Neural cell (in vitro differentiated cells): ENCODE measurements around the gene MAP1LC3B. TPM values are rescaled to one million over a fixed set of nuclear protein-coding genes. Genes with fewer than 3 reads are reported as not detected.

ENCODE experiments used
- H2AFZ ChIP-seq: fragments of 200-600, 300-800 bp; sonication (generic), shearing (Covaris generic); 2 replicates; pipeline ENCODE4 v1.6.0; 2014; ENCODE audit warnings: low read depth, mild to moderate bottlenecking, antibody characterized with exemption, low read length, moderate library complexity
- H3F3A ChIP-seq: fragments of 200-600 bp; shearing (Covaris generic); 2 replicates; pipeline ENCODE4 v1.6.1; 2016; ENCODE audit warnings: mild to moderate bottlenecking, moderate library complexity, mixed read lengths, antibody characterized with exemption, low read length; ENCODE audit not compliant: insufficient read depth, poor library complexity, severe bottlenecking
- H3K27ac ChIP-seq: fragments of 200-600, 300-800 bp; sonication (generic), shearing (Covaris generic); 2 replicates; pipeline ENCODE4 v1.5.1; 2014; ENCODE audit warnings: mild to moderate bottlenecking, low read length, moderate library complexity
- H3K27me3 ChIP-seq: fragments of 300-800, 200-600 bp; sonication (generic), shearing (Covaris generic); 2 replicates; pipeline ENCODE4 v1.6.0; 2014; ENCODE audit warnings: mild to moderate bottlenecking, low read depth, low read length, moderate library complexity; ENCODE audit not compliant: insufficient read depth
- H3K36me3 ChIP-seq: fragments of 300-800, 200-600 bp; sonication (generic), shearing (Covaris generic); 2 replicates; pipeline ENCODE4 v1.5.1; 2014; ENCODE audit warnings: mild to moderate bottlenecking, antibody characterized with exemption, low read length, moderate library complexity; ENCODE audit not compliant: insufficient read depth
- H3K4me2 ChIP-seq: fragments of 300-800, 200-600 bp; sonication (generic), shearing (Covaris generic); 2 replicates; pipeline ENCODE4 v1.6.0; 2014; ENCODE audit warnings: mild to moderate bottlenecking, low read length
- H3K4me3 ChIP-seq: fragments of 300-800, 200-600 bp; sonication (generic), shearing (Covaris generic); 2 replicates; pipeline ENCODE4 v1.5.1; 2014; ENCODE audit warnings: mild to moderate bottlenecking, low read length, moderate library complexity
- H3K79me2 ChIP-seq: fragments of 200-600 bp; shearing (Covaris generic); replicated peaks from 2 replicates; pipeline ENCODE4 v1.6.0; 2014; ENCODE audit warnings: mild to moderate bottlenecking, low read length, moderate library complexity; ENCODE audit not compliant: insufficient read depth
- H3K9ac ChIP-seq: fragments of 300-800, 200-600 bp; sonication (generic), shearing (Covaris generic); 2 replicates; pipeline ENCODE4 v1.6.1; 2016; ENCODE audit warnings: mild to moderate bottlenecking, low read length, mixed read lengths
- H3K9me2 ChIP-seq: fragments of 200-600 bp; shearing (Covaris generic); 2 replicates; pipeline ENCODE4 v1.6.1; 2016; ENCODE audit warnings: mild to moderate bottlenecking, low read length, mixed read lengths; ENCODE audit not compliant: insufficient read depth
- H3K9me3 ChIP-seq: fragments of 200-600, 300-800 bp; sonication (generic), shearing (Covaris generic); 2 replicates; pipeline ENCODE4 v1.6.1; 2016; ENCODE audit warnings: mild to moderate bottlenecking, mixed run types, low read length, moderate library complexity, mixed read lengths
- H4K20me1 ChIP-seq: fragments of 200-600 bp; shearing (Covaris generic); 2 replicates; pipeline ENCODE4 v1.6.1; 2016; ENCODE audit warnings: mild to moderate bottlenecking, mixed run types; ENCODE audit not compliant: insufficient read depth
- CTCF ChIP-seq: fragments of 450-650 bp; IDR thresholded peaks from 2 replicates; pipeline ENCODE4 v1.5.1; 2014; ENCODE audit warnings: antibody characterized with exemption, mild to moderate bottlenecking, moderate library complexity; ENCODE audit not compliant: poor library complexity, severe bottlenecking
- EP300 ChIP-seq: fragments of 450-650 bp; conservative IDR thresholded peaks from 2 replicates; pipeline ENCODE4 v1.6.1; 2014; ENCODE audit warnings: antibody characterized with exemption, mild to moderate bottlenecking, moderate library complexity; ENCODE audit not compliant: poor library complexity, severe bottlenecking
- EZH2 ChIP-seq: fragments of 200-600, 300-800 bp; shearing (Covaris generic), sonication (generic); IDR thresholded peaks from 2 replicates; pipeline ENCODE4 v1.6.1; 2014; ENCODE audit warnings: antibody characterized with exemption, low read length, borderline replicate concordance, mild to moderate bottlenecking; ENCODE audit not compliant: insufficient read depth, poor library complexity, severe bottlenecking
- MXI1 ChIP-seq: fragments of 450-650 bp; conservative IDR thresholded peaks from 2 replicates; pipeline ENCODE4 v1.6.1; 2014; ENCODE audit warnings: antibody characterized with exemption, mild to moderate bottlenecking; ENCODE audit not compliant: poor library complexity, severe bottlenecking
- POLR2AphosphoS5 ChIP-seq: IDR thresholded peaks from 2 replicates; pipeline ENCODE4 v1.6.1; 2012
- RAD21 ChIP-seq: fragments of 450-650 bp; conservative IDR thresholded peaks from 2 replicates; pipeline ENCODE4 v1.6.1; 2014; ENCODE audit warnings: antibody characterized with exemption, mild to moderate bottlenecking, moderate library complexity
- REST ChIP-seq: IDR thresholded peaks from 2 replicates; pipeline ENCODE4 v1.6.1; 2012; ENCODE audit warnings: borderline replicate concordance
- SMC3 ChIP-seq: fragments of 450-650 bp; conservative IDR thresholded peaks from 2 replicates; pipeline ENCODE4 v1.6.1; 2014; ENCODE audit warnings: antibody characterized with exemption, mild to moderate bottlenecking, moderate library complexity; ENCODE audit not compliant: poor library complexity
- TAF1 ChIP-seq: IDR thresholded peaks from 2 replicates; pipeline ENCODE4 v1.6.1; 2012; ENCODE audit warnings: low read depth
- polyA plus RNA-seq: library from polyadenylated mRNA; depleted of rRNA; stranded (reverse); fragments of >200 nt; gene quantifications from 2 replicates; pipeline ENCODE4 v1.2.3, GENCODE V29; 2014

Gene MAP1LC3B
- polyA plus RNA-seq, 1 donor from 2014 or later = 73.1 TPM

DNA sequence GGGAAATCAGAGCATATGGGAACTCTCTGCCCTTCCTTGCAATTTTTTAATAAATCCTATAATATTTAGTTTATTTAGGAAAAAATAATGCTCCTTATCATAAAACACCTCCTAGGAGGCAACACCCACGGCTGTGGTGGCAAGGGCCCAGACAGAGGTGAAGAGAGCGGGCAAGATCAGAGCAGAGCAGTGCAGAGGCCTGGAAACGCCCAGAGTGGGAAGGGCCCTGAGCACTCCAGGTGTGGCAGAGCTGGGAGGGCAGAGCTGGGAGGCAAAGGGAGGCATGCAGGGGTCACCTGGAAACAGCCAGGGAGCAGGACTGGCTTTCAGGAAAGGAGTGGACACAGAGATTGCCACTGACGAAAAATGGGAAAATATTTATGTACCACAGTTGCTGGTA is 25.8 kb upstream of the MAP1LC3B start:
- H3K27ac ChIP-seq = no peak overlapping the region
- no peak overlapping the region for H3K9ac ChIP-seq
- no peaks in the 10 kb centered on the region for H3K9me2 ChIP-seq
- no peak overlapping the region for H3K4me3 ChIP-seq
- peaks cover 9% of the 10 kb centered on the region for H3K36me3 ChIP-seq
- no peak for TF ChIP-seq RAD21
- no peak for TF ChIP-seq SMC3
- no peak for TF ChIP-seq CTCF
- no peak for TF ChIP-seq MXI1
- no peak for TF ChIP-seq REST
- no peak for TF ChIP-seq TAF1
- TF ChIP-seq EZH2 = no peak
- no peak for TF ChIP-seq POLR2AphosphoS5
- no peak for TF ChIP-seq EP300
- H3F3A ChIP-seq = no peaks in the 10 kb centered on the region
- H3K4me2 ChIP-seq = no peak overlapping the region
- H4K20me1 ChIP-seq = no peaks in the 10 kb centered on the region
- H3K27me3 ChIP-seq = no peaks in the 10 kb centered on the region
- H2AFZ ChIP-seq = no peak overlapping the region
- H3K79me2 ChIP-seq = no peaks in the 10 kb centered on the region
- H3K9me3 ChIP-seq = no peaks in the 10 kb centered on the region

DNA sequence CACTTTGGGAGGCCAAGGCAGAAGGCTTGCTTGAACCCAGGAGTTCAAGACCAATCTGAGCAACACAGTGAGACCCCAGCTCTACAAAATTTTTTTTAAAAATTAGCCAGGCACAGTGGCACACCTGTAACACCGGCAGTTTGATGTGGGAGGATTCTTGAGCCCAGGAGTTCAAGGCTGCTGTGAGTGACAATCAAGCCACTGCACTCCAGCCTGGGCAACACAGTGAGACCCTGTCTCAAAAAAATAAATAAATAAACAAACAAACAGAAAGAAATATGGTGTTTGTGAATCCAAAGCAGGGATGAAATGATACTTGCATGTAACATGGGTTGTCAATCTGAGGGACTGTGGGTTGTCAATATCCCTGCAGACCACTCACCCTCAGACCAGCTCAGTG is 25.2 kb upstream of the MAP1LC3B start:
- no peak overlapping the region for H3K4me3 ChIP-seq
- no peaks in the 10 kb centered on the region for H4K20me1 ChIP-seq
- H3K4me2 ChIP-seq = no peak overlapping the region
- no peaks in the 10 kb centered on the region for H3F3A ChIP-seq
- no peak overlapping the region for H3K27ac ChIP-seq
- no peaks in the 10 kb centered on the region for H3K9me3 ChIP-seq
- no peak overlapping the region for H2AFZ ChIP-seq
- TF ChIP-seq EP300 (no peak), EZH2 (no peak), TAF1 (no peak), RAD21 (no peak), REST (no peak), CTCF (no peak), SMC3 (no peak), POLR2AphosphoS5 (no peak), MXI1 (no peak)
- no peaks in the 10 kb centered on the region for H3K27me3 ChIP-seq
- no peak overlapping the region for H3K9ac ChIP-seq
- H3K79me2 ChIP-seq = no peaks in the 10 kb centered on the region
- no peaks in the 10 kb centered on the region for H3K9me2 ChIP-seq
- peaks cover 2% of the 10 kb centered on the region for H3K36me3 ChIP-seq
